ENCODE results near the gene EME1.

- TF ChIP-seq, protein P1, sequence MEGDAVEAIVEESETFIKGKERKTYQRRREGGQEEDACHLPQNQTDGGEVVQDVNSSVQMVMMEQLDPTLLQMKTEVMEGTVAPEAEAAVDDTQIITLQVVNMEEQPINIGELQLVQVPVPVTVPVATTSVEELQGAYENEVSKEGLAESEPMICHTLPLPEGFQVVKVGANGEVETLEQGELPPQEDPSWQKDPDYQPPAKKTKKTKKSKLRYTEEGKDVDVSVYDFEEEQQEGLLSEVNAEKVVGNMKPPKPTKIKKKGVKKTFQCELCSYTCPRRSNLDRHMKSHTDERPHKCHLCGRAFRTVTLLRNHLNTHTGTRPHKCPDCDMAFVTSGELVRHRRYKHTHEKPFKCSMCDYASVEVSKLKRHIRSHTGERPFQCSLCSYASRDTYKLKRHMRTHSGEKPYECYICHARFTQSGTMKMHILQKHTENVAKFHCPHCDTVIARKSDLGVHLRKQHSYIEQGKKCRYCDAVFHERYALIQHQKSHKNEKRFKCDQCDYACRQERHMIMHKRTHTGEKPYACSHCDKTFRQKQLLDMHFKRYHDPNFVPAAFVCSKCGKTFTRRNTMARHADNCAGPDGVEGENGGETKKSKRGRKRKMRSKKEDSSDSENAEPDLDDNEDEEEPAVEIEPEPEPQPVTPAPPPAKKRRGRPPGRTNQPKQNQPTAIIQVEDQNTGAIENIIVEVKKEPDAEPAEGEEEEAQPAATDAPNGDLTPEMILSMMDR (IDR thresholded peaks at IDR 0.05) = no peak
- TF ChIP-seq POLR2A (IDR thresholded peaks at IDR 0.05) = no peak
These were observed 19.6 kb downstream of the EME1 start for GRCh38 chr17:50392621-50393020.

All from uterus (tissue), 2 donors.